Esophagus squamous epithelium (tissue), 5 donors: ENCODE data around the gene KLHL6. TPM values are rescaled to one million over a fixed set of nuclear protein-coding genes. Genes with fewer than 3 reads are reported as not detected.
"Not testable (repeated sequence)": the region's sequence is repeated elsewhere in the genome, so short reads cannot be mapped to it uniquely, and the experiment has no call there.

Experiments used
- DNase-seq: peaks from one replicate; lab custom pipeline; 2025; lab: John Stamatoyannopoulos, UW
- H3K27ac ChIP-seq, 4 donors: fragments of 200-600 bp; sonication (generic); one replicate each; pipeline ENCODE4 v1.5.1; 2016 to 2019; ENCODE audit warnings: mild to moderate bottlenecking in 1 of 4
- H3K27me3 ChIP-seq, 4 donors: fragments of 200-600 bp; sonication (generic); 1 replicate in 3 of 4; 2 replicates in 1 of 4; pipeline versions ENCODE4 v1.5.1 to v1.6.0; 2017 to 2021; ENCODE audit warnings: antibody characterized with exemption in 1 of 4
- H3K36me3 ChIP-seq, 3 donors: fragments of 200-600 bp; sonication (generic); one replicate each; pipeline ENCODE4 v1.5.1; 2016 to 2019
- H3K4me1 ChIP-seq, 3 donors: fragments of 200-600 bp; sonication (generic); one replicate each; pipeline ENCODE4 v1.5.1; 2017 to 2019
- H3K4me3 ChIP-seq, 4 donors: fragments of 200-600 bp; sonication (generic); 1 replicate in 3 of 4; 2 replicates in 1 of 4; pipeline ENCODE4 v1.5.1; 2016 to 2019; ENCODE audit warnings: mild to moderate bottlenecking in 2 of 4, moderate library complexity in 1 of 4
- H3K9me3 ChIP-seq, 3 donors: fragments of 200-600 bp; sonication (generic); one replicate each; pipeline ENCODE4 v1.5.1; 2016 to 2019
- CTCF ChIP-seq, 6 experiments: fragments of 450-650 bp in 4 of 6; fragments of 200-600 bp in 2 of 6; sonication (generic) in 2 of 6; IDR thresholded peaks; one replicate each; pipeline ENCODE4 v1.5.1; 2016 to 2019; ENCODE audit warnings: antibody characterized with exemption in 6 of 6, mild to moderate bottlenecking in 4 of 6, moderate library complexity in 4 of 6
- POLR2A ChIP-seq, 4 donors: fragments of 450-650 bp; IDR thresholded peaks; one replicate each; pipeline ENCODE4 v1.6.1; 2017; ENCODE audit warnings: antibody characterized with exemption in 4 of 4, mild to moderate bottlenecking in 4 of 4, moderate library complexity in 3 of 4
- WGBS, 2 donors: methylation state at CpG; one replicate each; pipeline ENCODE4 v1.1.5; 2018; 5-methylcytosine and 5-hydroxymethylcytosine counted together
- intact Hi-C: fragments of 100-400 bp; cut with DNase I; formaldehyde crosslinking; loops from one replicate; pipeline ENCODE4 v1.15.0; 2022
- total RNA-seq, 4 donors: library from RNA; depleted of rRNA; stranded (reverse); fragments of >200 nt; gene quantifications; one replicate each; pipeline ENCODE4 v1.1.0, GENCODE V29; 2016
- donor health status: DM: yes; HTN: yes; CAD: no.

KLHL6 gene
- total RNA-seq, 4 donors from 2014 or later: 0.66 to 2.7 (median 1.8) TPM; not detected in 1

DNA sequence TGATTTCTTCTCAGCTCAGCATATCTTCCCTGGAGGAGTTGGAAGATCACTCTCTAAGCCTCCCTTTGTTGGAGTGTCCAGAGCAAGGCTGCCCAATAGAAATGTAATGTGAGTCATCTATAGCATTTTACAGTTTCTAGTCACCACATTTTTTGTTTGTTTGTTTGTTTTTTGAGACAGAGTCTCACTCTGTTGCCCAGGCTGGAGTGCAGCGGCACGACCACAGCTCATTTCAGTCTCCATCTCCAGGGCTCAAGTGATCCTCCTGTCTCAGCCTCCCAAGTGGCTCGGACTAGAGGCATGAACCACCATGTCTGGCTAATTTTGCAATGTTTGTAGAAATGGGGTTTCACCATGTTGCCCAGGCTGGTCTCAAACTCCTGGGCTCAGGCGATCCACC lies 21.3 kb downstream of the KLHL6 start:
- no peak overlapping the region for H3K27ac ChIP-seq
- H3K9me3 ChIP-seq: no peaks in the 10 kb centered on the region
- H3K27me3 ChIP-seq: peaks cover 0 to 4% (median 0%) of the 10 kb centered on the region in 4 donors
- no peak overlapping the region for H3K4me3 ChIP-seq
- H3K36me3 ChIP-seq: no peaks in the 10 kb centered on the region
- intact Hi-C loops: no loop called here
- no peak for TF ChIP-seq POLR2A (IDR thresholded peaks at IDR 0.05)
- no peak for TF ChIP-seq CTCF (IDR thresholded peaks at IDR 0.05)
- DNase-seq: no peak
- 83 to 95% methylated on average over 4 of the region's 4 CpGs for WGBS, 2 donors
- H3K4me1 ChIP-seq: no peaks in the 10 kb centered on the region

- intact Hi-C loops: no loop called here
- 66 to 67% methylated on average over 10 of the region's 10 CpGs for WGBS, 2 donors
- no peak overlapping the region for H3K27ac ChIP-seq
- TF ChIP-seq CTCF (IDR thresholded peaks at IDR 0.05): no peak
- H3K4me1 ChIP-seq: no peaks in the 10 kb centered on the region
- no peak for DNase-seq
- H3K36me3 ChIP-seq: no peaks in the 10 kb centered on the region
- peaks cover 0 to 4% (median 0%) of the 10 kb centered on the region in 4 donors for H3K27me3 ChIP-seq
- H3K9me3 ChIP-seq: no peaks in the 10 kb centered on the region
- H3K4me3 ChIP-seq: no peak overlapping the region
These were observed 21.9 kb downstream of the KLHL6 start for GRCh38 chr3:183533412-183534132.

- no peaks in the 10 kb centered on the region for H3K36me3 ChIP-seq
- no peak overlapping the region for H3K4me3 ChIP-seq
- 43 to 49% methylated on average over 6 of the region's 6 CpGs for WGBS, 2 donors
- H3K9me3 ChIP-seq: no peaks in the 10 kb centered on the region
- H3K4me1 ChIP-seq: no peaks in the 10 kb centered on the region
- TF ChIP-seq CTCF (IDR thresholded peaks at IDR 0.05) (no peak), POLR2A (IDR thresholded peaks at IDR 0.05) (no peak)
- DNase-seq: no peak
- intact Hi-C loops: no loop called here
- H3K27ac ChIP-seq: no peak overlapping the region
- peaks cover 0 to 4% (median 0%) of the 10 kb centered on the region in 4 donors for H3K27me3 ChIP-seq
These were observed 22.7 kb downstream of the KLHL6 start for GRCh38 chr3:183532620-183533411.

- H3K36me3 ChIP-seq: no peaks in the 10 kb centered on the region
- TF ChIP-seq CTCF (IDR thresholded peaks at IDR 0.05) (no peak), POLR2A (IDR thresholded peaks at IDR 0.05) (no peak)
- WGBS, 2 donors: 74 to 84% methylated on average over 7 of the region's 7 CpGs
- DNase-seq: no peak
- intact Hi-C loops: no loop called here
- H3K27ac ChIP-seq: no peak overlapping the region
- H3K9me3 ChIP-seq: no peaks in the 10 kb centered on the region
- no peaks in the 10 kb centered on the region for H3K4me1 ChIP-seq
- H3K4me3 ChIP-seq: no peak overlapping the region
- peaks cover 0 to 4% (median 0%) of the 10 kb centered on the region in 4 donors for H3K27me3 ChIP-seq
These were observed 25.8 kb downstream of the KLHL6 start for GRCh38 chr3:183529717-183530116.

DNA sequence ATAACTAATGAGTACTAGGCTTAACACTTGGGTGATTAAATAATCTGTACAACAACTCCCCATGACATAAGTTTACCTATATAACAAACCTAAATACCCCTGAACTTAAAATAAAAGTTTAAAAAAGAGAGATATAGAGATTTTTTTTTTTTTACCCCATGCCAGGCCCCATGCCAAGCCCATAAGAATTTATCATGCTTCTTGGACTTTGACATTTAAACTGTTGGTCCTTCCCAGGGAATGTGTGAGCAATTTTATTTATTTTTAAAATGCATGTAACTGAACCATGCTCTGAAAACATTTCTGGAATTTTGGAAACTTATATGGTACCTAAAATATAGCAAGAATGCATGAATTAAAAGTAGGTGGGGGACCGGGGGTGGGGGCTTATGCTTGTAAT lies 26.3 kb downstream of the KLHL6 start:
- H3K9me3 ChIP-seq: no peaks in the 10 kb centered on the region
- H3K27ac ChIP-seq: no peak overlapping the region
- no peak for DNase-seq
- peaks cover 0 to 4% (median 0%) of the 10 kb centered on the region in 4 donors for H3K27me3 ChIP-seq
- WGBS, 2 donors: 69 to 71% methylated on average over 1 of the region's 1 CpG
- intact Hi-C loops: no loop called here
- H3K36me3 ChIP-seq: no peaks in the 10 kb centered on the region
- no peak for TF ChIP-seq CTCF (IDR thresholded peaks at IDR 0.05)
- no peak for TF ChIP-seq POLR2A (IDR thresholded peaks at IDR 0.05)
- H3K4me1 ChIP-seq: no peaks in the 10 kb centered on the region
- H3K4me3 ChIP-seq: no peak overlapping the region

GRCh38 chr3:183528758-183529157 lies 26.7 kb downstream of the KLHL6 start:
- WGBS, 2 donors: 86 to 93% methylated on average over 6 of the region's 6 CpGs
- DNase-seq, intact Hi-C loops, H3K4me1 ChIP-seq, H3K4me3 ChIP-seq, H3K9me3 ChIP-seq, H3K36me3 ChIP-seq, H3K27ac ChIP-seq, H3K27me3 ChIP-seq: not testable (repeated sequence)
